ENCODE results near the gene HDAC11.

HDAC11 gene

DNA sequence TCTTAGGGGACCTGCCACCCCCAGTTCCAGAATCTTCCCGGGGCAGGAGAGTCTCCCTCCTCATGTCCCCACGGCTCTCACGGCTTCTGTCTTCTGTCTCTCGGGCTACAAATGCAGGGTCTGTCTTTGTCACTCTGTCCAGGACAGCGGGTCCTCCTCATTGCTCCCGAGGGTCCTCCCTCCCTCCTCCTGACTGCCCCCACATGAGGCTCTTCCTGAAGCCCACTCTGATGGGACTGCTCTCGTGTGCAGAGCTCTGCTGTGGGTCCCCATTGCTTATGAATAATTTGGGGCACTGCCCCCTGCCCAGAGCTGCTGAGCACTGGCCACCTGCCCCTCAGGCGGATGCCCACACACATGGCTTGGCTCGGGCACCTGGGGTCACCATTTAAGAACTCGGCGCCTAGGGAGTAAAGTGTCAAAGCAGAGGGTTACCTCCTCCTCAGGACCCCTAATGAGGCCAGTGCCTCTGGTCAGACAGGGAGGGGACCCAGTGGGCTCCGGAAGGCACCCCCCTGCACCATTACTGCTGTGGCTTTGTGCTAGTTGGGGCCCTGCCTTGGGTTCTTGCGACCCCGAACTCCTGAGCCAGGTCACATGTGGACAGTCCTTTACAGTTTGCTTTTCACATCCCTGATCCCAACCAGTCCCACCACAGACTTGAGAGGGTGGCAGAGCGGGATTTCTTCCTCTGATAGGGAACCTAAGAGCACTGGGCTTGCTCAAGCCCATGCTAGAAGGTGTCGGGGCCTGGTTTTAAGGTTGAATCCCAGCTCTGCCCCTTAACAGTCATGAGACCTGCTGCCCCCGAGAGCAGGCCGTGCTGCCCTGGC lies 22.1 kb downstream of the HDAC11 start:
- H3K27ac ChIP-seq: no peak overlapping the region
- TF ChIP-seq, protein P1, sequence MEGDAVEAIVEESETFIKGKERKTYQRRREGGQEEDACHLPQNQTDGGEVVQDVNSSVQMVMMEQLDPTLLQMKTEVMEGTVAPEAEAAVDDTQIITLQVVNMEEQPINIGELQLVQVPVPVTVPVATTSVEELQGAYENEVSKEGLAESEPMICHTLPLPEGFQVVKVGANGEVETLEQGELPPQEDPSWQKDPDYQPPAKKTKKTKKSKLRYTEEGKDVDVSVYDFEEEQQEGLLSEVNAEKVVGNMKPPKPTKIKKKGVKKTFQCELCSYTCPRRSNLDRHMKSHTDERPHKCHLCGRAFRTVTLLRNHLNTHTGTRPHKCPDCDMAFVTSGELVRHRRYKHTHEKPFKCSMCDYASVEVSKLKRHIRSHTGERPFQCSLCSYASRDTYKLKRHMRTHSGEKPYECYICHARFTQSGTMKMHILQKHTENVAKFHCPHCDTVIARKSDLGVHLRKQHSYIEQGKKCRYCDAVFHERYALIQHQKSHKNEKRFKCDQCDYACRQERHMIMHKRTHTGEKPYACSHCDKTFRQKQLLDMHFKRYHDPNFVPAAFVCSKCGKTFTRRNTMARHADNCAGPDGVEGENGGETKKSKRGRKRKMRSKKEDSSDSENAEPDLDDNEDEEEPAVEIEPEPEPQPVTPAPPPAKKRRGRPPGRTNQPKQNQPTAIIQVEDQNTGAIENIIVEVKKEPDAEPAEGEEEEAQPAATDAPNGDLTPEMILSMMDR (conservative IDR thresholded peaks at IDR 0.05): no peak
- TF ChIP-seq ZFX (IDR thresholded peaks at IDR 0.05): no peak

GRCh38 chr3:13502791-13503060 lies 22.6 kb downstream of the HDAC11 start:
- H3K27ac ChIP-seq: no peak overlapping the region
- no peak for TF ChIP-seq ZFX (IDR thresholded peaks at IDR 0.05)
- TF ChIP-seq, protein P1 (conservative IDR thresholded peaks at IDR 0.05): no peak

GRCh38 chr3:13504161-13504831 lies 24.2 kb downstream of the HDAC11 start:
- TF ChIP-seq, protein P1 (conservative IDR thresholded peaks at IDR 0.05): no peak
- no peak for TF ChIP-seq ZFX (IDR thresholded peaks at IDR 0.05)
- no peak overlapping the region for H3K27ac ChIP-seq

- no peak overlapping the region for H3K27ac ChIP-seq
These were observed 25.3 kb downstream of the HDAC11 start for GRCh38 chr3:13505147-13506130.

GRCh38 chr3:13506239-13506638 lies 26.1 kb downstream of the HDAC11 start:
- TF ChIP-seq ZFX (IDR thresholded peaks at IDR 0.05): no peak
- TF ChIP-seq, protein P1 (conservative IDR thresholded peaks at IDR 0.05): no peak
- no peak overlapping the region for H3K27ac ChIP-seq

More at GRCh38 chr3:13505147-13506130, 25.3 kb downstream of the HDAC11 start:
- TF ChIP-seq, protein P1 (conservative IDR thresholded peaks at IDR 0.05): no peak
- no peak for TF ChIP-seq ZFX (IDR thresholded peaks at IDR 0.05)

GRCh38 chr3:13506680-13507079 lies 26.6 kb downstream of the HDAC11 start:
- TF ChIP-seq, protein P1 (conservative IDR thresholded peaks at IDR 0.05): no peak
- TF ChIP-seq ZFX (IDR thresholded peaks at IDR 0.05): no peak
- H3K27ac ChIP-seq: no peak overlapping the region
